Central memory CD8-positive, alpha-beta T cell (primary cell): ENCODE measurements around the gene RLF.

Experiments
- ATAC-seq: fragments of 150-1000 bp; cut with Tn5 transposase; replicated peaks from 2 replicates; pipeline ENCODE4 v1.10.0; 2022; ENCODE audit warnings: mild to moderate bottlenecking, moderate FRiP score, moderate number of reproducible peaks; ENCODE audit not compliant: poor library complexity, severe bottlenecking; ENCODE audit errors: extremely low read depth
- DNase-seq, 2 donors: peaks; one replicate each; pipeline ENCODE4 v3.0.0; 2021; ENCODE audit warnings: low spot score in 2 of 2
- H3K27ac Mint-ChIP-seq: one replicate; pipeline ENCODE4 v1.8.0; 2022; ENCODE audit warnings: low read depth, mild to moderate bottlenecking, moderate library complexity, mixed read lengths
- H3K27me3 Mint-ChIP-seq: one replicate; pipeline ENCODE4 v1.8.0; 2022; ENCODE audit warnings: mixed read lengths
- H3K36me3 Mint-ChIP-seq: one replicate; pipeline ENCODE4 v1.8.0; 2022; ENCODE audit warnings: mild to moderate bottlenecking, moderate library complexity, mixed read lengths; ENCODE audit not compliant: insufficient read depth
- H3K4me1 Mint-ChIP-seq: one replicate; pipeline ENCODE4 v1.8.0; 2022; ENCODE audit warnings: mixed read lengths
- H3K4me3 Mint-ChIP-seq: one replicate; pipeline ENCODE4 v1.8.0; 2022; ENCODE audit warnings: mild to moderate bottlenecking, moderate library complexity, mixed read lengths
- H3K9me3 Mint-ChIP-seq: one replicate; pipeline ENCODE4 v1.8.0; 2022; ENCODE audit warnings: mixed read lengths

RLF gene

DNA sequence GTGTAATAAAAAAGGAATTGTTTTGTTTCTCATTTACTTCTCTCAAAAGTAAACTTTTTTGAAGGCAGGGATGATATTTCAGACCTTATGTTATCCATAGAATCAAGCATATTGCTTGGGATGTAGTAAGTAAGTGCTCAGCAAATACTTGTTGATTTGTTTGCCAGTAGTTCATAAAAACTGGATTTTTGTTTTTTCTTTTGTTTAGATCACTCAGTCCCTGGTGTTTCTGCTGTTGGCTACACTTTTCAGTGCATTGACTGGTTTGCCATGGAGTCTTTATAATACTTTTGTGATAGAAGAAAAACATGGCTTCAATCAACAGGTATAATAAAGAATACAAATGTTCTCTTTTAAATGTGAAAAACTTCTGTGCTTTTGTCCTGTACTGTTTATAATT is 107.0 kb downstream of the RLF start:
- H3K4me1 Mint-ChIP-seq, result peaks cover 3% of the 10 kb centered on the region
- ATAC-seq (no peak), DNase-seq (no peak)
- no peak overlapping the region for H3K27ac Mint-ChIP-seq
- H3K36me3 Mint-ChIP-seq, result peaks cover 54% of the 10 kb centered on the region
- no peaks in the 10 kb centered on the region for H3K9me3 Mint-ChIP-seq
- no peaks in the 10 kb centered on the region for H3K27me3 Mint-ChIP-seq
- H3K4me3 Mint-ChIP-seq, result no peak overlapping the region

DNA sequence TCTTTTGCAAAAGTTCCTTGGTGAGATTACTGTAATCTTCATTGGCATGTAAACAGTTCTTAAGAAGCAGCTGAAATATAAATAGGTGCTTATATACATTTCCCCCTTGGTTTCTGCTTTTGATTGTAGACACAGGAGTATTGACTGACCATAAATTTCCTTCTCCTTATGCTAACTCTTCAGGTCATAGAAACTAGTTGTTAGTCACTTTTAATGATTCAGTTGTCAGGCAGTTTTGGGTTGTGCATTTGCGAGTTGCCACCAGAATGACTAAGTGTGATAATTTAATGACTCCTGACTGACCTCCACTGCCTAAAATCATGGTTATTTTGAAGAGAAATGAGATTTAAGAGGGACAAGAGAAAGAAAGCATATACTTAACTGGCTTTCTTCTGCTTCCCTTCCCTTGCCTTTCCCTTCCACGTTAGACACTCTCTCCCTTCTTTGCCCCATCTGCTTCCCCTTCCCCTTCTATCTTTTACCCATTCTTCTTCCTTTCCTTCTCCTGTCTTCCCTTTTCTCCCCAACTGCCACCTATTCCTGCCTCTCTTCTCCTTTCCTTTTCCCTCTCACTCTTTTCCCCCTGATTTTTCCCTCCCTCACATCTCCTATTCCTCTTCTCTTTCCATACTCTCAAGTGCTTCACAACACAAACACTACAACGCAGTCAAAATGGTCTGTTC is 109.1 kb downstream of the RLF start:
- no peaks in the 10 kb centered on the region for H3K27me3 Mint-ChIP-seq
- no peak for DNase-seq
- peak overlapping the region; percentile 68 for H3K27ac Mint-ChIP-seq
- H3K9me3 Mint-ChIP-seq, result no peaks in the 10 kb centered on the region
- no peaks in the 10 kb centered on the region for H3K4me1 Mint-ChIP-seq
- no peak overlapping the region for H3K4me3 Mint-ChIP-seq
- no peak for ATAC-seq
- H3K36me3 Mint-ChIP-seq, result peaks cover 54% of the 10 kb centered on the region

DNA sequence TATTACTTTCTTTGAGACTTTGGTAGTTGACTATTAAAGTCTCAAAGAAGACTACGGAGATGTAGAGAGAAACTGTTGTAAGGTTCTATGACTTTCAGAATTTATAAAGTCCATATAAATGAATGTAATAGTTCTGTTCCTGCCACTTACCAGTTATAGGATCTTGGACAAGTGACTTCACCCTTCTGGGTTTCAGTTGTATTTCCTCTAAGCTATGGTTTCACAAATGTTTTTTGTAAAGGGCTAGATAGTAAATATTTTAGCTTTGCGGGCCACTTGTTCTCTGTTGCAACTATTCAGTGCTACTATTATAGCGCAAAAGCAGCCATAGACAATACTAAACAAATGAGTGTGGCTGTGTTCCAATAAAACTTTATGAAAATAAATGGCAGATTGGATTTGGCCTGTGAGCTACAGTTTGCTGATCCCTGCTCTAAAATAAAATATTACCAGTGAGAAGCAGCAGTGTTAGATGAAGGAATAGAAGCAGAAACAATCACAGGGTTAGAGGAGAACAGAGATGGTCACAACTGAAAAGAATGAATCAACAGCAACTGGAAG is 111.5 kb downstream of the RLF start:
- no peak overlapping the region for H3K27ac Mint-ChIP-seq
- H3K9me3 Mint-ChIP-seq, result no peaks in the 10 kb centered on the region
- peaks cover 5% of the 10 kb centered on the region for H3K4me1 Mint-ChIP-seq
- no peaks in the 10 kb centered on the region for H3K27me3 Mint-ChIP-seq
- H3K36me3 Mint-ChIP-seq, result peaks cover 51% of the 10 kb centered on the region
- ATAC-seq (no peak), DNase-seq (no peak)
- no peak overlapping the region for H3K4me3 Mint-ChIP-seq

DNA sequence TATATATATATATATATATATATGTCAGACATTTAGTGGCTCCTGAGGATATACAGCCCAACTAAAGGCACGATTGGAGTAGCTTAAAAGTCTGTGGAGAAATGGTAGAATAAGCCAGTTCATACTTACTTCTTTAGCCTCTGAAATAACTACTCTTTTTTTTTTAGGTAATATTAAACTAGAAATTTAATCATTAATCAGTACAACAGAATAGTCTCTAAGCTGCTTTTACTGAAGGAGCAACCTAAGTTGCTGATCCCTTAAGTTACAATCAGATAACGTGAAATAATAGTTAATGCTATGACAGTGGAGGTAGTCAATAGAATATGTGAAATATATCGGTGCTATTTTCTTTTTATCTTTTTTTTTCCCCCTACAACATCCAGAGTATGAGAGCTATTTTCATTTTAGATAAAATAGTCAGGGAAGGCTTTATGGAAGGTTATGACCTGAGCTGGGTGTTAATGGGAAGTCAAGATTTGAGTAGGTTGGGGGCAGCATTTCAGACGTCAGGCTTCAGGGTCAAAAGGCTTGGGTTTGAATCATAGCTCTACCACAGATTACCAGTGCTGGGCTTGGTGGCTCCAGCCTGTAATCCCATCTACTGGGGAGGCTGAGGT is 112.5 kb downstream of the RLF start:
- ATAC-seq (no peak), DNase-seq (no peak)
- Mint-ChIP-seq H3K36me3 (peaks cover 45% of the 10 kb centered on the region), H3K4me1 (peaks cover 5% of the 10 kb centered on the region), H3K27me3 (no peaks in the 10 kb centered on the region), H3K4me3 (no peak overlapping the region), H3K27ac (no peak overlapping the region), H3K9me3 (no peaks in the 10 kb centered on the region)

DNA sequence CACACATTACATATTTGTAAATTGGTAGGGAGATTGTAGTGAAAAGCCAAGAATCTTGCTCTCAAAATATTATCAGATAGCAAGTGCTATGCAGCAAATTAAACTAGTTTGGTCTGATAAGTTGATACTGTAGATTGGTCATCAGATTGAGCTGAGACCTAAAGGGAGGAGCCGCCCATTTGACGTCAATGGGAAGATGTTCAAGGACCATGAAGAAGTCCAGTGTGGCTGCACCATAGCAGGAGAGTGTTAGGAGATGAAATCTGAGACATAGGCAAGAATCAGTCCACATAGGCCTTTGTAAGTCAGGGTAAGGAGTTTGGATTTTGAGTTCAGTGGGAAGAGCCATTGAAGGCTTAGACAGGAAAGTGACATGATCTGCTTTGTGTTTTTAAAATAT is 113.1 kb downstream of the RLF start:
- no peak for ATAC-seq
- Mint-ChIP-seq H3K27ac (peak overlapping the region; percentile 6), H3K36me3 (peaks cover 44% of the 10 kb centered on the region), H3K4me1 (peaks cover 5% of the 10 kb centered on the region), H3K4me3 (no peak overlapping the region), H3K27me3 (no peaks in the 10 kb centered on the region), H3K9me3 (no peaks in the 10 kb centered on the region)
- no peak for DNase-seq

DNA sequence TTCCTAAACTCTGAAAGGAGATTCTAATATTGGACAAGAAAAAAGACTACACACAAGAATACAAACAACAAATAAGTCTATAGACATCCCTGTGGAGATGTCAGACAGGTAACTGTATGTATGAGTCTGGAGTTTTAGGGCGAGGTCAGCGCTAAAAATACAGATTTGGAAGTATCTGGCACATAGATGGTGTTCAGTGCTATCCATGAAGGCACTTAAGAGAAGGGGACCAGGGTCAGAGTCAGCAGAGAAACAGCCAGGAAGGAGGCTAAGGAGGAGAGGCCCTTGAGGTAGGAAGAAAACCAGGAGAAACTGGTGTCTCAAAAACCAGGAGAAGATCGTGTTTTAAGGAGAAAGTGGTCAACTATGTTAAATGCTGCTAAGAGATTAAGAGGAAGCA is 114.9 kb downstream of the RLF start:
- peak overlapping the region; percentile 45 for H3K27ac Mint-ChIP-seq
- H3K9me3 Mint-ChIP-seq, result no peaks in the 10 kb centered on the region
- H3K36me3 Mint-ChIP-seq, result peaks cover 38% of the 10 kb centered on the region
- no peaks in the 10 kb centered on the region for H3K27me3 Mint-ChIP-seq
- H3K4me1 Mint-ChIP-seq, result peaks cover 5% of the 10 kb centered on the region
- DNase-seq (no peak), ATAC-seq (no peak)
- H3K4me3 Mint-ChIP-seq, result no peak overlapping the region

DNA sequence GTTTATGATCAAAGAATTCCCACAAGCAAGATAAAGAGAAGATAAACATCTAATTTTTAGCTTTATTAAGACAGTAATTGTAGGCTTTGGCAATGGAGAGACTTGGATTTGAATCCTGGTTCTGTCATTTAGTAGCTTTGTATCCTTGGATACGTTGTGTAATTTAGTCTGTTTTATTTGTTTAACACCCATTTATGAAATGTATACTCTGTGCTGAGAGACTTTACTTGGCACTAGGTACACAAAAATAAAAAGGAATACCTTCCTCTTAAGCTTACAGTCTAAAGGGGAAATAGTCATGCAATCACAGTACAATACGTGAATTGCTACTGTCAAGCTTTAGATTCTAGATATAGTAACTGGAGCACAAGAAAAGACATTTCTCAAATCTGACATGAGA is 120.7 kb downstream of the RLF start:
- no peaks in the 10 kb centered on the region for H3K27me3 Mint-ChIP-seq
- no peaks in the 10 kb centered on the region for H3K9me3 Mint-ChIP-seq
- no peaks in the 10 kb centered on the region for H3K4me1 Mint-ChIP-seq
- no peak overlapping the region for H3K27ac Mint-ChIP-seq
- peaks cover 44% of the 10 kb centered on the region for H3K36me3 Mint-ChIP-seq
- ATAC-seq, result no peak
- DNase-seq, result no peak
- no peak overlapping the region for H3K4me3 Mint-ChIP-seq
